C4-2B (cell line): ENCODE results near the gene GPRC5D.

Experiments
- CTCF ChIP-seq: fragments of 450-650 bp; conservative IDR thresholded peaks from 2 replicates; pipeline ENCODE4 v1.5.1; 2017; ENCODE audit warnings: mild to moderate bottlenecking
- ZFX ChIP-seq: fragments of 450-650 bp; IDR thresholded peaks from 2 replicates; pipeline ENCODE4 v1.6.1; 2017

GRCh38 chr12:12909995-12910420 is 42.0 kb downstream of the GPRC5D start:
- TF ChIP-seq CTCF (no peak), ZFX (no peak)
